Tibial nerve (tissue), 4 donors: ENCODE measurements around the gene SLC15A5. TPM values are rescaled to one million over a fixed set of nuclear protein-coding genes. Genes with fewer than 3 reads are reported as not detected.

Experiments
- DNase-seq, 2 donors: peaks; one replicate each; pipeline ENCODE4 v3.0.0-alpha.2; 2019; ENCODE audit warnings: low spot score in 2 of 2
- H3K27ac ChIP-seq, 4 donors: fragments of 200-600 bp; sonication (generic) in 3 of 4; one replicate each; pipeline ENCODE4 v1.5.1; 2017 to 2019; ENCODE audit warnings: mild to moderate bottlenecking in 1 of 4
- H3K27me3 ChIP-seq, 2 donors: fragments of 200-600 bp; sonication (generic) in 1 of 2; one replicate each; pipeline versions ENCODE4 v1.5.1 to v1.6.0; 2017 to 2019
- H3K36me3 ChIP-seq, 3 donors: fragments of 200-600 bp; sonication (generic); one replicate each; pipeline ENCODE4 v1.5.1; 2018 to 2019
- H3K4me1 ChIP-seq, 4 donors: fragments of 200-600 bp; sonication (generic) in 3 of 4; one replicate each; pipeline ENCODE4 v1.5.1; 2017 to 2019
- H3K4me3 ChIP-seq, 4 donors: fragments of 200-600 bp; sonication (generic) in 3 of 4; one replicate each; pipeline ENCODE4 v1.5.1; 2017 to 2019; ENCODE audit warnings: mild to moderate bottlenecking in 1 of 4, moderate library complexity in 1 of 4
- H3K9me3 ChIP-seq, 4 donors: fragments of 200-600 bp; sonication (generic) in 3 of 4; one replicate each; pipeline ENCODE4 v1.5.1; 2017 to 2019
- EP300 ChIP-seq, 2 donors: sonication (generic); formaldehyde crosslinking; IDR thresholded peaks; one replicate each; pipeline ENCODE4 v1.6.1; 2017; ENCODE audit warnings: antibody characterized with exemption in 2 of 2, mild to moderate bottlenecking in 1 of 2
- POLR2A ChIP-seq, 2 donors: fragments of 450-650 bp; IDR thresholded peaks; one replicate each; pipeline ENCODE4 v1.6.1; 2017; ENCODE audit warnings: antibody characterized with exemption in 2 of 2, mild to moderate bottlenecking in 2 of 2, moderate library complexity in 2 of 2
- WGBS, 2 donors: methylation state at CpG; one replicate each; pipeline ENCODE4 v1.1.5; 2018; 5-methylcytosine and 5-hydroxymethylcytosine counted together
- total RNA-seq, 4 donors: library from RNA; depleted of rRNA; stranded (reverse); fragments of >200 nt; gene quantifications; one replicate each; pipeline ENCODE4 v1.1.0, GENCODE V29; 2016
- TF ChIP-seq, protein P1 (sequence below), 5 experiments: fragments of 200-600 bp in 3 of 5; fragments of 450-650 bp in 2 of 5; sonication (generic) in 3 of 5; IDR thresholded peaks; one replicate each; pipeline ENCODE4 v1.5.1; 2016 to 2019; ENCODE audit warnings: antibody characterized with exemption in 5 of 5, mild to moderate bottlenecking in 3 of 5, moderate library complexity in 2 of 5

Gene SLC15A5
- total RNA-seq, 4 donors from 2014 or later: not detected

DNA sequence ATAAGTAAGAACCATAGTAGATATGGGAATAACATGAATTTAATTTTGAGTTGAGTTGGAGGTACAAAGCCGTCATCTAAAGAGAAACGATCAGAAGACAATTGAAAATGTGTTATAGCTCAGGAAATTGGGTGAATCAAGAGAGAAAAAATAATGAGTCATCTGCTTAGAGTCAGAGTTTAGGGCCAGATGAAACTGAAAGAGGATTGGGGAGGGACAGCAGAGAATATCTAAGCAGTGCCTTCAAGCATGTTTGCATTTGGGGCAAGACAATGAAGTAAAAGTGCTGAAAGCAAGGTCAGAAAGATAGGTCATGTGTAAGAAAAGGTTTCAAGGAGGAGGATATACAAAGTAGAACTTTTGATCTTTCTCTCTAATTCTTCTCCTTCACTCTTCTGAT lies 49.4 kb downstream of the SLC15A5 start:
- Histone ChIP-seq H3K27me3 (no peaks in the 10 kb centered on the region), H3K4me3 (no peak overlapping the region), H3K27ac (no peak overlapping the region), H3K36me3 (no peaks in the 10 kb centered on the region), H3K4me1 (no peaks in the 10 kb centered on the region), H3K9me3 (peaks cover 0 to 12% (median 0%) of the 10 kb centered on the region in 4 donors)
- no peak for DNase-seq
- TF ChIP-seq, protein P1, sequence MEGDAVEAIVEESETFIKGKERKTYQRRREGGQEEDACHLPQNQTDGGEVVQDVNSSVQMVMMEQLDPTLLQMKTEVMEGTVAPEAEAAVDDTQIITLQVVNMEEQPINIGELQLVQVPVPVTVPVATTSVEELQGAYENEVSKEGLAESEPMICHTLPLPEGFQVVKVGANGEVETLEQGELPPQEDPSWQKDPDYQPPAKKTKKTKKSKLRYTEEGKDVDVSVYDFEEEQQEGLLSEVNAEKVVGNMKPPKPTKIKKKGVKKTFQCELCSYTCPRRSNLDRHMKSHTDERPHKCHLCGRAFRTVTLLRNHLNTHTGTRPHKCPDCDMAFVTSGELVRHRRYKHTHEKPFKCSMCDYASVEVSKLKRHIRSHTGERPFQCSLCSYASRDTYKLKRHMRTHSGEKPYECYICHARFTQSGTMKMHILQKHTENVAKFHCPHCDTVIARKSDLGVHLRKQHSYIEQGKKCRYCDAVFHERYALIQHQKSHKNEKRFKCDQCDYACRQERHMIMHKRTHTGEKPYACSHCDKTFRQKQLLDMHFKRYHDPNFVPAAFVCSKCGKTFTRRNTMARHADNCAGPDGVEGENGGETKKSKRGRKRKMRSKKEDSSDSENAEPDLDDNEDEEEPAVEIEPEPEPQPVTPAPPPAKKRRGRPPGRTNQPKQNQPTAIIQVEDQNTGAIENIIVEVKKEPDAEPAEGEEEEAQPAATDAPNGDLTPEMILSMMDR (IDR thresholded peaks at IDR 0.05): no peak
- no peak for TF ChIP-seq EP300 (IDR thresholded peaks at IDR 0.05)
- no peak for TF ChIP-seq POLR2A (IDR thresholded peaks at IDR 0.05)
- 50 to 81% methylated on average over 2 of the region's 2 CpGs for WGBS, 2 donors

DNA sequence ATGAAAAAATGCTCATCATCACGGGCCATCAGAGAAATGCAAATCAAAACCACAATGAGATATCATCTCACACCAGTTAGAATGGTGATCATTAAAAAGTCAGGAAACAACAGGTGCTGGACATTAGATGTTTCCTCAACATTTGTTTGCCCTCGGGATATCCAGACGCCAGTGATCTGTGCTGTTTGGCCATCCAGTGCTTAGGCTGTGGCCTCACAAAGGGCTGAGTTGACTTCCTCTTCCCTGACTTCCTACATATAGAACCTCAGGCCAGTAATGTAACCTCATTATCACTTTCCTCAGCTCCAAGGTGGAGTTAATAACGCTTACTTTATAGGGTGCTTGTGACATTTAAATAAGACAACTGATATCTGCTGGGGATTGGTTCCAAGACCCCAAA lies 51.8 kb downstream of the SLC15A5 start:
- Histone ChIP-seq H3K4me1 (no peaks in the 10 kb centered on the region), H3K36me3 (no peaks in the 10 kb centered on the region), H3K27me3 (no peaks in the 10 kb centered on the region), H3K9me3 (no peaks in the 10 kb centered on the region), H3K4me3 (no peak overlapping the region), H3K27ac (no peak overlapping the region)
- TF ChIP-seq POLR2A (IDR thresholded peaks at IDR 0.05) (no peak), EP300 (IDR thresholded peaks at IDR 0.05) (no peak)
- TF ChIP-seq, protein P1 (IDR thresholded peaks at IDR 0.05): no peak
- DNase-seq: no peak
- 64 to 69% methylated on average over 4 of the region's 4 CpGs for WGBS, 2 donors

GRCh38 chr12:16224196-16224595 lies 53.3 kb downstream of the SLC15A5 start:
- 95 to 97% methylated on average over 3 of the region's 3 CpGs for WGBS, 2 donors
- Histone ChIP-seq H3K27me3 (no peaks in the 10 kb centered on the region), H3K27ac (no peak overlapping the region), H3K9me3 (no peaks in the 10 kb centered on the region), H3K36me3 (no peaks in the 10 kb centered on the region), H3K4me1 (no peaks in the 10 kb centered on the region), H3K4me3 (no peak overlapping the region)
- DNase-seq: no peak
- TF ChIP-seq POLR2A (IDR thresholded peaks at IDR 0.05): no peak
- TF ChIP-seq EP300 (IDR thresholded peaks at IDR 0.05): no peak
- TF ChIP-seq, protein P1 (IDR thresholded peaks at IDR 0.05): no peak

DNA sequence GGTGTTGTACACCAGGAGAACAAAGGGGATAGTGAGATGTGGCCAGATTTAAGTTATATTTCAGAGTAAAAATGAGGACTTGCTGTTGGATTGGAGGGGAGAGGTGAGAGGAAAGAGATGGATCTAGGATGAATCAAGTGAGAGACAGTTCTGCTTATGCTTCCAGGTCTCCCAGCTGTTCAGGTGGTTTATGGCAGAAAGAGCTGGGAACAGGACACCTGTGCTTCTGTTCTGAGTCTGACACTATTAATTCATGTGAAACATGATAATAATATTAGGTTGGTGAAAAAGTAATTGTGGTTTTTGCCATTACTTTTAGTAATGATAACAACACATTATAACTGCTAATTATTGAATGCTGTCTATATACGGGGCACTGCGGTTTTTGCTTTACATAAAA lies 55.7 kb downstream of the SLC15A5 start:
- TF ChIP-seq POLR2A (IDR thresholded peaks at IDR 0.05): no peak
- TF ChIP-seq, protein P1 (IDR thresholded peaks at IDR 0.05): no peak
- TF ChIP-seq EP300 (IDR thresholded peaks at IDR 0.05): no peak
- Histone ChIP-seq H3K27ac (no peak overlapping the region), H3K36me3 (no peaks in the 10 kb centered on the region), H3K4me3 (no peak overlapping the region), H3K9me3 (no peaks in the 10 kb centered on the region), H3K4me1 (no peaks in the 10 kb centered on the region), H3K27me3 (no peaks in the 10 kb centered on the region)
- no peak for DNase-seq
- WGBS, 2 donors: 93 to 96% methylated on average over 2 of the region's 2 CpGs

GRCh38 chr12:16220120-16220519 lies 57.4 kb downstream of the SLC15A5 start:
- H3K36me3 ChIP-seq: no peaks in the 10 kb centered on the region
- no peak overlapping the region for H3K27ac ChIP-seq
- H3K27me3 ChIP-seq: no peaks in the 10 kb centered on the region
- no peak for DNase-seq
- no peaks in the 10 kb centered on the region for H3K4me1 ChIP-seq
- H3K9me3 ChIP-seq: no peaks in the 10 kb centered on the region
- TF ChIP-seq EP300 (IDR thresholded peaks at IDR 0.05) (no peak), POLR2A (IDR thresholded peaks at IDR 0.05) (no peak)
- TF ChIP-seq, protein P1 (IDR thresholded peaks at IDR 0.05): no peak
- no peak overlapping the region for H3K4me3 ChIP-seq
